Measurements from ENCODE around the gene LRRFIP1. TPM values are rescaled to one million over a fixed set of nuclear protein-coding genes. Genes with fewer than 3 reads are reported as not detected.

The LRRFIP1 gene
- polyA plus RNA-seq, 1 of the 3 experiments (the other 2 are of a cell fraction): 47.3 TPM

GRCh38 chr2:237819231-237819630, 191.8 kb downstream of the LRRFIP1 start:
- no peak for DNase-seq
- Histone ChIP-seq H3F3A (replicated peaks; ENCODE audit: insufficient read depth) (peaks cover 17% of the 10 kb centered on the region), H3K27me3 (ENCODE audit: insufficient read depth) (no peaks in the 10 kb centered on the region), H3K4me1 (ENCODE audit: control insufficient read depth in 1 of 2, insufficient read depth in 2 of 2, low read depth in 1 of 2, low read length in 1 of 2) (peaks cover 10 to 15% of the 10 kb centered on the region in 2 experiments; a peak in 3 of 4 replicates), H3K4me3 (ENCODE audit: low read depth in 2 of 2, low read length in 1 of 2) (no peak overlapping the region), H3K9me3 (no peaks in the 10 kb centered on the region), H4K20me1 (ENCODE audit: insufficient read depth) (no peaks in the 10 kb centered on the region), H3K4me2 (no peak overlapping the region), H3K36me3 (replicated peaks in 1 of 2; ENCODE audit: control insufficient read depth in 1 of 2, insufficient read depth in 2 of 2, low read length in 1 of 2) (no peaks in the 10 kb centered on the region), H3K27ac (ENCODE audit: low read depth in 2 of 2, low read length in 1 of 2) (no peak overlapping the region), H3K9ac (no peak overlapping the region), H3K79me2 (ENCODE audit: insufficient read depth) (no peaks in the 10 kb centered on the region), H2AFZ (ENCODE audit: low read depth) (peak overlapping the region; percentile 69), H3K9me2 (0 out of 2 replicates have a peak, but pooled peaks cover 5% of the 10 kb centered on the region)
- TF ChIP-seq ELF1 (IDR thresholded peaks at IDR 0.05): peak; percentile 34; the same call in 1 of the 2 replicates
- TF ChIP-seq RAD21 (IDR thresholded peaks at IDR 0.05; ENCODE audit: low read length): no peak
- 29% methylated on average over 2 of the region's 2 CpGs for WGBS (ENCODE audit: low lambda C conversion rate)
- CTCF ChIA-PET: interaction anchor here (1.0 to 1.8 kb wide), 9 partner anchors 8 to 262 kb away, joined by 3 to 6 read pairs (median 4); no protein-coding TSS in a partner anchor
- POLR2A ChIA-PET: no interaction called here

GRCh38 chr2:237820421-237820820, 193.0 kb downstream of the LRRFIP1 start:
- no peaks in the 10 kb centered on the region for H3K9me3 ChIP-seq
- no peaks in the 10 kb centered on the region for H3K79me2 ChIP-seq (ENCODE audit: insufficient read depth)
- ChIA-PET CTCF (interaction anchor here (1.2 kb wide), 1 partner anchor 46 kb away, joined by 3 read pairs; no protein-coding TSS in a partner anchor), POLR2A (no interaction called here)
- TF ChIP-seq RXRA (IDR thresholded peaks at IDR 0.05; ENCODE audit: borderline replicate concordance, low read depth): no peak
- no peak for TF ChIP-seq NFIC (IDR thresholded peaks at IDR 0.05; ENCODE audit: borderline replicate concordance)
- no peak for TF ChIP-seq USF1 (IDR thresholded peaks at IDR 0.05; ENCODE audit: borderline replicate concordance, low read depth)
- no peak for TF ChIP-seq TEAD4 (IDR thresholded peaks at IDR 0.05; ENCODE audit: borderline replicate concordance, insufficient read depth)
- no peak for TF ChIP-seq EZH2phosphoT487 (IDR thresholded peaks at IDR 0.05; ENCODE audit: borderline replicate concordance, low read depth)
- no peak for TF ChIP-seq MAX (IDR thresholded peaks at IDR 0.05; ENCODE audit: low read depth)
- TF ChIP-seq REST (IDR thresholded peaks at IDR 0.05; ENCODE audit: low read depth, low read length): no peak
- TF ChIP-seq SMC3 (IDR thresholded peaks at IDR 0.05; ENCODE audit: low read depth, low read length): no peak
- peaks cover 10 to 15% of the 10 kb centered on the region in 2 experiments; a peak in 3 of 4 replicates for H3K4me1 ChIP-seq (ENCODE audit: control insufficient read depth in 1 of 2, insufficient read depth in 2 of 2, low read depth in 1 of 2, low read length in 1 of 2)
- H3K9ac ChIP-seq: no peak overlapping the region
- H3K9me2 ChIP-seq: 0 out of 2 replicates have a peak, but pooled peaks cover 5% of the 10 kb centered on the region
- H3F3A ChIP-seq (replicated peaks; ENCODE audit: insufficient read depth): peaks cover 17% of the 10 kb centered on the region
- H3K4me2 ChIP-seq: no peak overlapping the region
- H3K4me3 ChIP-seq (ENCODE audit: low read depth in 2 of 2, low read length in 1 of 2): no peak overlapping the region
- WGBS (ENCODE audit: low lambda C conversion rate): 92% methylated on average over 2 of the region's 2 CpGs
- no peaks in the 10 kb centered on the region for H3K36me3 ChIP-seq (replicated peaks in 1 of 2; ENCODE audit: control insufficient read depth in 1 of 2, insufficient read depth in 2 of 2, low read length in 1 of 2)
- H3K27ac ChIP-seq (ENCODE audit: low read depth in 2 of 2, low read length in 1 of 2): no peak overlapping the region
- H4K20me1 ChIP-seq (ENCODE audit: insufficient read depth): no peaks in the 10 kb centered on the region
- no peak for DNase-seq
- H3K27me3 ChIP-seq (ENCODE audit: insufficient read depth): no peaks in the 10 kb centered on the region
- no peak overlapping the region; the same call in 1 of the 2 replicates for H2AFZ ChIP-seq (ENCODE audit: low read depth)

All from SK-N-SH (cell line).